ENCODE results near the gene TSSK1B.
"Not testable (repeated sequence)": the region's sequence is repeated elsewhere in the genome, so short reads cannot be mapped to it uniquely, and the experiment has no call there.

The TSSK1B gene

GRCh38 chr5:113425909-113426308 is 8.9 kb downstream of the TSSK1B start:
- peak overlapping the region; percentile 30 for H3K27ac ChIP-seq
- H3K9ac ChIP-seq, result no peak overlapping the region
- no peaks in the 10 kb centered on the region for H3K9me3 ChIP-seq (ENCODE audit: control insufficient read depth, low read length)
- H3K4me3 ChIP-seq (ENCODE audit: low read depth, low read length), result no peak overlapping the region
- no peak for TF ChIP-seq CTCF (IDR thresholded peaks at IDR 0.05)
- peaks cover 10% of the 10 kb centered on the region for H3K4me1 ChIP-seq
- H3K79me2 ChIP-seq, result no peaks in the 10 kb centered on the region
- H2AFZ ChIP-seq, result peak overlapping the region; percentile 47
- H3K36me3 ChIP-seq (ENCODE audit: control insufficient read depth, insufficient read depth, low read length), result no peaks in the 10 kb centered on the region
- H3K4me2 ChIP-seq (ENCODE audit: low read length), result no peak overlapping the region
- no peaks in the 10 kb centered on the region for H3K27me3 ChIP-seq (ENCODE audit: control insufficient read depth, insufficient read depth, low read length)

- Histone ChIP-seq H3K79me2 (peaks cover 2% of the 10 kb centered on the region), H3K9ac (no peak overlapping the region), H2AFZ (no peak overlapping the region), H3K9me3 (ENCODE audit: control insufficient read depth, low read length) (no peaks in the 10 kb centered on the region), H3K4me3 (ENCODE audit: low read depth, low read length) (no peak overlapping the region), H3K36me3 (ENCODE audit: control insufficient read depth, insufficient read depth, low read length) (no peaks in the 10 kb centered on the region), H3K27me3 (ENCODE audit: control insufficient read depth, insufficient read depth, low read length) (no peaks in the 10 kb centered on the region), H3K4me2 (ENCODE audit: low read length) (no peak overlapping the region), H3K4me1 (peaks cover 10% of the 10 kb centered on the region), H3K27ac (no peak overlapping the region)
- no peak for TF ChIP-seq CTCF (IDR thresholded peaks at IDR 0.05)
These were observed 13.1 kb downstream of the TSSK1B start for GRCh38 chr5:113421693-113422092.

GRCh38 chr5:113405530-113405929 is 29.3 kb downstream of the TSSK1B start:
- no peaks in the 10 kb centered on the region for H3K4me1 ChIP-seq
- H3K4me3 ChIP-seq (ENCODE audit: low read depth, low read length), result no peak overlapping the region
- no peaks in the 10 kb centered on the region for H3K79me2 ChIP-seq
- no peaks in the 10 kb centered on the region for H3K36me3 ChIP-seq (ENCODE audit: control insufficient read depth, insufficient read depth, low read length)
- H3K27me3 ChIP-seq (ENCODE audit: control insufficient read depth, insufficient read depth, low read length), result no peaks in the 10 kb centered on the region
- no peak overlapping the region for H3K27ac ChIP-seq
- H3K4me2 ChIP-seq (ENCODE audit: low read length), result no peak overlapping the region
- TF ChIP-seq CTCF (IDR thresholded peaks at IDR 0.05), result no peak
- no peak overlapping the region for H2AFZ ChIP-seq
- no peak overlapping the region for H3K9ac ChIP-seq
- no peaks in the 10 kb centered on the region for H3K9me3 ChIP-seq (ENCODE audit: control insufficient read depth, low read length)

GRCh38 chr5:113404269-113404668 is 30.5 kb downstream of the TSSK1B start:
- Histone ChIP-seq H3K27ac (no peak overlapping the region), H3K27me3 (ENCODE audit: control insufficient read depth, insufficient read depth, low read length) (no peaks in the 10 kb centered on the region), H3K9me3 (ENCODE audit: control insufficient read depth, low read length) (no peaks in the 10 kb centered on the region), H2AFZ (no peak overlapping the region), H3K36me3 (ENCODE audit: control insufficient read depth, insufficient read depth, low read length) (no peaks in the 10 kb centered on the region), H3K4me1 (no peaks in the 10 kb centered on the region), H3K9ac (no peak overlapping the region), H3K79me2 (no peaks in the 10 kb centered on the region), H3K4me3 (ENCODE audit: low read depth, low read length) (no peak overlapping the region), H3K4me2 (ENCODE audit: low read length) (no peak overlapping the region)
- TF ChIP-seq CTCF (IDR thresholded peaks at IDR 0.05), result no peak

GRCh38 chr5:113397986-113398385 is 36.8 kb downstream of the TSSK1B start:
- H2AFZ ChIP-seq; H3K27me3 ChIP-seq (ENCODE audit: control insufficient read depth, insufficient read depth, low read length); H3K27ac ChIP-seq; H3K4me2 ChIP-seq (ENCODE audit: low read length); H3K9me3 ChIP-seq (ENCODE audit: control insufficient read depth, low read length); H3K4me1 ChIP-seq; H3K79me2 ChIP-seq; H3K4me3 ChIP-seq (ENCODE audit: low read depth, low read length); H3K36me3 ChIP-seq (ENCODE audit: control insufficient read depth, insufficient read depth, low read length); H3K9ac ChIP-seq: not testable (repeated sequence)

Data from parathyroid adenoma (tissue), 2 donors.